NT2/D1 (cell line): ENCODE data around the gene SLC25A36.

Experiments used
- YY1 ChIP-seq: IDR thresholded peaks from 2 replicates; pipeline ENCODE4 v1.6.1; 2011; ENCODE audit not compliant: insufficient read length, insufficient read depth
- ZNF274 ChIP-seq: IDR thresholded peaks from 2 replicates; pipeline ENCODE4 v1.6.1; 2011; ENCODE audit warnings: mild to moderate bottlenecking, low read depth, low read length

GRCh38 chr3:140943781-140944552 lies 2.3 kb downstream of the SLC25A36 start:
- TF ChIP-seq YY1: no peak
- no peak for TF ChIP-seq ZNF274
